ENCODE measurements around the gene TMCO2.

The TMCO2 gene

DNA sequence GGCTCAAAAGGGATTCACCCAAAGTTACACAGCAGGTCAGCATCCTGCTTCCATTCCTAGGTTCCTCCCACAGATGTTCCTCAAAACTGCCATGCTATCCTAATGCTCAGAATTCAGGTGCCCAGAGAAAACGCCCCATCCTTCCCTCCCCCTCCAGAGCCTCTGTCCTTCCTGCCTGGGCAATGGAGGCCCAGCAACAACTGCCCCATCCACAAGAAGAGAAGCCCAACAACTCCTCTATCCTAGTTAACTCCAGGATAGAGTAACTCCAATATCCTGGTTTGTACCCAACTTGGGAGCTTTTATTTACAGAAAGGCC is 52.5 kb downstream of the TMCO2 start:
- no peaks in the 10 kb centered on the region for H3K4me1 ChIP-seq (ENCODE audit: insufficient read depth, low read length)
- H3K4me3 ChIP-seq (ENCODE audit: low read length): no peak overlapping the region
- H2AFZ ChIP-seq (ENCODE audit: low read depth, low read length): no peak overlapping the region
- H3K9me3 ChIP-seq (ENCODE audit: low read length): peaks cover 3% of the 10 kb centered on the region
- H3K27me3 ChIP-seq (ENCODE audit: insufficient read depth, low read length): no peaks in the 10 kb centered on the region
- H3K36me3 ChIP-seq (ENCODE audit: insufficient read depth, low read length): no peaks in the 10 kb centered on the region

DNA sequence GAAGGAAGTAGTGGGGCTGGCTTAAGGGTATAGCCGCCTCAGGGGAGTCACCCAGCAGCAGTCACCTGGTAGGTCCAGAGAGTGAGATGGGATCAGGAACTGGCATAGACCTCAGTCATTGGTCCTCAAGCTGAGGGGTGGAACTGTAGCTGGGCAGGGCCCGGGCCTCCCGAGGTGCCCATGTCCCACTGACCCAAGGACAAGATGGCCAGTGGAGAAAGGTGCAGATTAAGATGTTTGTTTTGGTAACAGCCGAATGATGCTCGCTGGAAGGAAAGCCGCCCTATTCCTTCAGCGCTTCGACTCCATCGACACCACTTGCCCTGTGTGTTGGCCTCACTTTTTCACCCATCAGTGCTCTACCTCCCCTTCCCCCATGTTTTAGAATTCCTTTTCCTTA is 52.9 kb downstream of the TMCO2 start:
- no peak overlapping the region for H2AFZ ChIP-seq (ENCODE audit: low read depth, low read length)
- H3K4me3 ChIP-seq (ENCODE audit: low read length): no peak overlapping the region
- H3K36me3 ChIP-seq (ENCODE audit: insufficient read depth, low read length): no peaks in the 10 kb centered on the region
- no peaks in the 10 kb centered on the region for H3K27me3 ChIP-seq (ENCODE audit: insufficient read depth, low read length)
- H3K9me3 ChIP-seq (ENCODE audit: low read length): peaks cover 3% of the 10 kb centered on the region
- no peaks in the 10 kb centered on the region for H3K4me1 ChIP-seq (ENCODE audit: insufficient read depth, low read length)

DNA sequence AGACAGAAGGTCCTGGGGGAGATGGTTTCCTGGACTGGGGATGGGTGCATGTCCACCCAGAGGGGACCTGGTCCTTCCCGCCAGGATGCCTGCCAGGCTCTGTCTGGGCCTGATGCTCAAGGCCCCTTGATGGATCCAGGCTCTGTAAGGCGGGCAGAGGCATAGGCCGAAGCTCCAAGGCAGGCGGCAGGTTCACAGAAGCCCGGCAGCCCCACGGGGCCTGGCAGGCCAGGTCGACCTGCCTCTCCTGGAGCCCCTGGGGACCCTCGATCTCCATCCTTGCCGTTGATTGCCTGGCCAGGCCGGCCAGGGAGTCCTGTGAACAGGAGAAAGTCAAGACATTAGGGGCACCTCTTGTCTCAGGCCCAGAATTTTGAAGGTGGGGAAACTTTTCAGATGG is 53.3 kb downstream of the TMCO2 start:
- no peak overlapping the region for H3K4me3 ChIP-seq (ENCODE audit: low read length)
- no peaks in the 10 kb centered on the region for H3K36me3 ChIP-seq (ENCODE audit: insufficient read depth, low read length)
- no peaks in the 10 kb centered on the region for H3K4me1 ChIP-seq (ENCODE audit: insufficient read depth, low read length)
- no peak overlapping the region for H2AFZ ChIP-seq (ENCODE audit: low read depth, low read length)
- peaks cover 3% of the 10 kb centered on the region for H3K9me3 ChIP-seq (ENCODE audit: low read length)
- H3K27me3 ChIP-seq (ENCODE audit: insufficient read depth, low read length): no peaks in the 10 kb centered on the region
